Measurements from ENCODE around the gene NSF. TPM values are rescaled to one million over a fixed set of nuclear protein-coding genes. Genes with fewer than 3 reads are reported as not detected.

The NSF gene
- total RNA-seq, 1 experiment from 2014 or later = 56.5 TPM

DNA sequence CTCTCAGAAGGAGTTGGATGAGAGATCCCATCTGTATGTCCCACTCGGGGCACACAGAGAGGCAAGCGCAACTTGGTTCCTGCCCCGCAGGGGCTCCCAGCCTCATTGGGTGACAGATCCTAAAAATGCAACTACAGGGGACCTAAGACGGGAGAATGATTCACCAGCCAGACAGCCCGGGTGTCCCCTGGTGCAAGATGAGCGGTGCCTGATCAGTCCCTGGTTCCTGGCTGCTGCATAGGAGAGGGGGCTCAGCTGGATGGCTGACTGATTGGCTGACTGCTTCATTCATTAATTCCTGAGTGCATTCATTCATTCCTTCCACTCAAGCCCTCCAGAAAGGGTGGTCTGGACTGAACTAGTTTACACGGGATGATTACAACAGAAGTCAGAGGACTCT is 206.1 kb downstream of the NSF start:
- Histone ChIP-seq H3K27ac (ENCODE audit: low read length) (no peak overlapping the region), H3K27me3 (ENCODE audit: control insufficient read depth, insufficient read depth, low read length) (no peaks in the 10 kb centered on the region), H3K4me3 (ENCODE audit: low read depth in 2 of 2, low read length in 2 of 2) (no peak overlapping the region), H3K4me1 (ENCODE audit: control insufficient read depth, insufficient read depth, low read length) (peaks cover 6% of the 10 kb centered on the region; the same call in 1 of the 2 replicates), H3K36me3 (ENCODE audit: control insufficient read depth, insufficient read depth, low read length) (no peaks in the 10 kb centered on the region), H3K9me3 (ENCODE audit: control insufficient read depth, insufficient read depth, low read depth, low read length) (no peaks in the 10 kb centered on the region)
- intact Hi-C loops (cut with micrococcal nuclease; ENCODE audit: unreplicated experiment) (no loop called here), in situ Hi-C loops (cut with HindIII; ENCODE audit: low pct_unique_long_range_greater_than_20kb, low sequenced_read_pairs) (no loop called here)
- TF ChIP-seq TCF7L2 (IDR thresholded peaks at IDR 0.05; ENCODE audit: low read depth, low read length) (no peak), POLR2AphosphoS5 (IDR thresholded peaks at IDR 0.05; ENCODE audit: low read depth, low read length) (no peak), SIN3A (IDR thresholded peaks at IDR 0.05; ENCODE audit: borderline replicate concordance, insufficient read depth, low read depth, low read length) (no peak)
- TF ChIP-seq, protein P1, sequence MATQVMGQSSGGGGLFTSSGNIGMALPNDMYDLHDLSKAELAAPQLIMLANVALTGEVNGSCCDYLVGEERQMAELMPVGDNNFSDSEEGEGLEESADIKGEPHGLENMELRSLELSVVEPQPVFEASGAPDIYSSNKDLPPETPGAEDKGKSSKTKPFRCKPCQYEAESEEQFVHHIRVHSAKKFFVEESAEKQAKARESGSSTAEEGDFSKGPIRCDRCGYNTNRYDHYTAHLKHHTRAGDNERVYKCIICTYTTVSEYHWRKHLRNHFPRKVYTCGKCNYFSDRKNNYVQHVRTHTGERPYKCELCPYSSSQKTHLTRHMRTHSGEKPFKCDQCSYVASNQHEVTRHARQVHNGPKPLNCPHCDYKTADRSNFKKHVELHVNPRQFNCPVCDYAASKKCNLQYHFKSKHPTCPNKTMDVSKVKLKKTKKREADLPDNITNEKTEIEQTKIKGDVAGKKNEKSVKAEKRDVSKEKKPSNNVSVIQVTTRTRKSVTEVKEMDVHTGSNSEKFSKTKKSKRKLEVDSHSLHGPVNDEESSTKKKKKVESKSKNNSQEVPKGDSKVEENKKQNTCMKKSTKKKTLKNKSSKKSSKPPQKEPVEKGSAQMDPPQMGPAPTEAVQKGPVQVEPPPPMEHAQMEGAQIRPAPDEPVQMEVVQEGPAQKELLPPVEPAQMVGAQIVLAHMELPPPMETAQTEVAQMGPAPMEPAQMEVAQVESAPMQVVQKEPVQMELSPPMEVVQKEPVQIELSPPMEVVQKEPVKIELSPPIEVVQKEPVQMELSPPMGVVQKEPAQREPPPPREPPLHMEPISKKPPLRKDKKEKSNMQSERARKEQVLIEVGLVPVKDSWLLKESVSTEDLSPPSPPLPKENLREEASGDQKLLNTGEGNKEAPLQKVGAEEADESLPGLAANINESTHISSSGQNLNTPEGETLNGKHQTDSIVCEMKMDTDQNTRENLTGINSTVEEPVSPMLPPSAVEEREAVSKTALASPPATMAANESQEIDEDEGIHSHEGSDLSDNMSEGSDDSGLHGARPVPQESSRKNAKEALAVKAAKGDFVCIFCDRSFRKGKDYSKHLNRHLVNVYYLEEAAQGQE (IDR thresholded peaks at IDR 0.05; ENCODE audit: insufficient read depth in 1 of 2, low read depth in 2 of 2, low read length in 1 of 2) = no peak
- TF ChIP-seq, protein P2, sequence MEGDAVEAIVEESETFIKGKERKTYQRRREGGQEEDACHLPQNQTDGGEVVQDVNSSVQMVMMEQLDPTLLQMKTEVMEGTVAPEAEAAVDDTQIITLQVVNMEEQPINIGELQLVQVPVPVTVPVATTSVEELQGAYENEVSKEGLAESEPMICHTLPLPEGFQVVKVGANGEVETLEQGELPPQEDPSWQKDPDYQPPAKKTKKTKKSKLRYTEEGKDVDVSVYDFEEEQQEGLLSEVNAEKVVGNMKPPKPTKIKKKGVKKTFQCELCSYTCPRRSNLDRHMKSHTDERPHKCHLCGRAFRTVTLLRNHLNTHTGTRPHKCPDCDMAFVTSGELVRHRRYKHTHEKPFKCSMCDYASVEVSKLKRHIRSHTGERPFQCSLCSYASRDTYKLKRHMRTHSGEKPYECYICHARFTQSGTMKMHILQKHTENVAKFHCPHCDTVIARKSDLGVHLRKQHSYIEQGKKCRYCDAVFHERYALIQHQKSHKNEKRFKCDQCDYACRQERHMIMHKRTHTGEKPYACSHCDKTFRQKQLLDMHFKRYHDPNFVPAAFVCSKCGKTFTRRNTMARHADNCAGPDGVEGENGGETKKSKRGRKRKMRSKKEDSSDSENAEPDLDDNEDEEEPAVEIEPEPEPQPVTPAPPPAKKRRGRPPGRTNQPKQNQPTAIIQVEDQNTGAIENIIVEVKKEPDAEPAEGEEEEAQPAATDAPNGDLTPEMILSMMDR (IDR thresholded peaks at IDR 0.05) = no peak
- no peak for DNase-seq (ENCODE audit: low read depth, low spot score)
- no TSS peak for BruUV-seq (replicated peaks)
- CTCF ChIA-PET = no interaction called here
- POLR2A ChIA-PET = no interaction called here
- no peak for ATAC-seq

DNA sequence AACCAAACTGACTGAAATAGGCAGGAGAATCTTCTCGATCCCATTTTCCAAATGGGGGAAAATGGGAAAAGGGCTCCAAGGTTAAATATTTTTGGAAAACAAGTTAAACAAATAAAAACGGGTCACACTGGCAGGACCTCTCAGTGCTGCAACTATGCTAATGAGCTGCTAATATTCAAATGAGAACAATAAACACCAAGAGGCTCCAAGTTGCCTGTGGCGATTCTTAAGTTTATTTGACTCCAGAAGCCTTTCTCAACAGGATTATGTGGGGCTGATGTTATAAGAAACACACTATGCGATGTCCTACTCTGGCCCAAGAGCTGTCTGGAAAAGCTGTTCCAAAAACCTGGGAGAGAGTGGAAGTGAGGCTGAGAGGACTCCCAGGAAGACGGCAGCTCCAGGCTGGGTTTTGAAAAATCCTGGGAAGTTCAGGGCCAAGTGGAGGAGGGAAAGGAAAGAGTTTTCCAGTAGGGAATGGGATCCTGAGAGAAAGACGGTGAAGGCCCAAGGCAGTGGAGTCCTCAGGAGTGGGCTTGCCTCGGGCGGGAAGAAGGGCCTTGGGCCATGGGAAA is 206.6 kb downstream of the NSF start:
- CTCF ChIA-PET = no interaction called here
- POLR2A ChIA-PET = no interaction called here
- intact Hi-C loops (cut with micrococcal nuclease; ENCODE audit: unreplicated experiment) = no loop called here

More for the DNA sequence above, 206.6 kb downstream of the NSF start:
- H3K36me3 ChIP-seq (ENCODE audit: control insufficient read depth, insufficient read depth, low read length) = no peaks in the 10 kb centered on the region
- ATAC-seq = no peak
- in situ Hi-C loops (cut with HindIII; ENCODE audit: low pct_unique_long_range_greater_than_20kb, low sequenced_read_pairs) = no loop called here
- no peak for DNase-seq (ENCODE audit: low read depth, low spot score)
- peaks cover 6% of the 10 kb centered on the region; the same call in 1 of the 2 replicates for H3K4me1 ChIP-seq (ENCODE audit: control insufficient read depth, insufficient read depth, low read length)
- no peaks in the 10 kb centered on the region for H3K9me3 ChIP-seq (ENCODE audit: control insufficient read depth, insufficient read depth, low read depth, low read length)
- no TSS peak for BruUV-seq (replicated peaks)
- H3K4me3 ChIP-seq (ENCODE audit: low read depth in 2 of 2, low read length in 2 of 2) = no peak overlapping the region
- TF ChIP-seq, protein P1 (IDR thresholded peaks at IDR 0.05; ENCODE audit: insufficient read depth in 1 of 2, low read depth in 2 of 2, low read length in 1 of 2) = no peak
- TF ChIP-seq TCF7L2 (IDR thresholded peaks at IDR 0.05; ENCODE audit: low read depth, low read length) (no peak), SIN3A (IDR thresholded peaks at IDR 0.05; ENCODE audit: borderline replicate concordance, insufficient read depth, low read depth, low read length) (no peak), POLR2AphosphoS5 (IDR thresholded peaks at IDR 0.05; ENCODE audit: low read depth, low read length) (no peak)
- TF ChIP-seq, protein P2 (IDR thresholded peaks at IDR 0.05) = no peak
- H3K27me3 ChIP-seq (ENCODE audit: control insufficient read depth, insufficient read depth, low read length) = no peaks in the 10 kb centered on the region
- no peak overlapping the region for H3K27ac ChIP-seq (ENCODE audit: low read length)

All from Panc1 (cell line).